Coronary artery (tissue), 2 donors: ENCODE measurements around the gene SLC18B1.
"Not testable (repeated sequence)": the region's sequence is repeated elsewhere in the genome, so short reads cannot be mapped to it uniquely, and the experiment has no call there.

Experiments used
- DNase-seq: peaks from one replicate; pipeline ENCODE4 v3.0.0-alpha.2; 2017; ENCODE audit warnings: low spot score
- H3K27ac ChIP-seq, 2 donors: fragments of 200-600 bp; sonication (generic); one replicate each; pipeline ENCODE4 v1.5.1; 2016 to 2019
- H3K4me3 ChIP-seq: fragments of 200-600 bp; sonication (generic); 2 replicates; pipeline ENCODE4 v1.5.1; 2016; ENCODE audit warnings: mild to moderate bottlenecking, moderate library complexity
- TF ChIP-seq, protein P1 (sequence below): fragments of 200-600 bp; sonication (generic); IDR thresholded peaks from one replicate; pipeline ENCODE4 v1.5.1; 2019; ENCODE audit warnings: antibody characterized with exemption

SLC18B1 gene

DNA sequence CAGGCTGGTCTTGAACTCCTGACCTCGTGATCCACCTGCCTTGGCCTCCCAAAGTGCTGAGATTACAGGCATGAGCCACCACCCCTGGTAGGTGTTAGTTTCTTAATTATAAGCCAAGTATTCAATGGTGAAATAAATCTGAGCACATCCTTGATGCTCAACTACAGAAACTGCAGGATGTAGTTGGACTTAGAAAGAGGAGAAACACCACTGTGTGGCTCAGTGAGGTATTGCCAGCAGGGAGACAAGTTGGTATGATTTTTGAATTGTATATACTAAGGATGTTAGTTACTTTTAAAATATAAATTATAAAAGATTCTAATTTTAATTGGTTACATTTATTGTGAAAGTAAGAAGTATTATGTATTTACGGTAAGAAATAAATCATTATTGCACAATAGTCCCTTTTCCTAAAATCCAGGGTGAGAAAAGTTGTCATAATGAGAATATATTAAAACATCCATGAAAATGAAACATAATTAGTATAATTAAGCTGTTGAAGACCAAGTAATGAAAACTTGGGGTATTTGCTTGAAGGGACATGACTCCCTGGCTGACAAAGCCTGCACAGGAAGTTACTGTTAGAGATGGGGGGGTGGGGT lies 17.6 kb downstream of the SLC18B1 start:
- TF ChIP-seq, protein P1, sequence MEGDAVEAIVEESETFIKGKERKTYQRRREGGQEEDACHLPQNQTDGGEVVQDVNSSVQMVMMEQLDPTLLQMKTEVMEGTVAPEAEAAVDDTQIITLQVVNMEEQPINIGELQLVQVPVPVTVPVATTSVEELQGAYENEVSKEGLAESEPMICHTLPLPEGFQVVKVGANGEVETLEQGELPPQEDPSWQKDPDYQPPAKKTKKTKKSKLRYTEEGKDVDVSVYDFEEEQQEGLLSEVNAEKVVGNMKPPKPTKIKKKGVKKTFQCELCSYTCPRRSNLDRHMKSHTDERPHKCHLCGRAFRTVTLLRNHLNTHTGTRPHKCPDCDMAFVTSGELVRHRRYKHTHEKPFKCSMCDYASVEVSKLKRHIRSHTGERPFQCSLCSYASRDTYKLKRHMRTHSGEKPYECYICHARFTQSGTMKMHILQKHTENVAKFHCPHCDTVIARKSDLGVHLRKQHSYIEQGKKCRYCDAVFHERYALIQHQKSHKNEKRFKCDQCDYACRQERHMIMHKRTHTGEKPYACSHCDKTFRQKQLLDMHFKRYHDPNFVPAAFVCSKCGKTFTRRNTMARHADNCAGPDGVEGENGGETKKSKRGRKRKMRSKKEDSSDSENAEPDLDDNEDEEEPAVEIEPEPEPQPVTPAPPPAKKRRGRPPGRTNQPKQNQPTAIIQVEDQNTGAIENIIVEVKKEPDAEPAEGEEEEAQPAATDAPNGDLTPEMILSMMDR = peak; percentile 35
- H3K4me3 ChIP-seq = no peak overlapping the region
- H3K27ac ChIP-seq = no peak overlapping the region
- DNase-seq = no peak

DNA sequence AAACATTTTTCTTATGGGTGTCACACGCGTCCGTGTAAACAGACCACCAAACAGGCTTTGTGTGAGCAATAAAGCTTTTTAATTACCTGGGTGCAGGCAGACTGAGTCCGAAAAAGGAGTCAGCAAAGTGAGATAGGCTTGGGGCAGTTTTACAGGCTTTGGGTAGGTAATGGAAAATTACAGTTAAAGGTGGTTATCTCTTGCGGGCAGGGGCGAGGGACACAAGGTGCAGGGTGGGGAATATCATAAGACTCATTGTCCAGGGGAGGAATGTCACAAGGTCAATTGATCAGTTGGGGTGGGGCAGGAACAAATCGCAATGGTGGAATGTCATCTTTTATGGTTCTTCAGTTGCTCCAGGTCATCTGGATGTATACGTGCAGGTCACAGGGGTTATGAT lies 20.6 kb downstream of the SLC18B1 start:
- not testable (repeated sequence) for H3K4me3 ChIP-seq, DNase-seq, H3K27ac ChIP-seq

DNA sequence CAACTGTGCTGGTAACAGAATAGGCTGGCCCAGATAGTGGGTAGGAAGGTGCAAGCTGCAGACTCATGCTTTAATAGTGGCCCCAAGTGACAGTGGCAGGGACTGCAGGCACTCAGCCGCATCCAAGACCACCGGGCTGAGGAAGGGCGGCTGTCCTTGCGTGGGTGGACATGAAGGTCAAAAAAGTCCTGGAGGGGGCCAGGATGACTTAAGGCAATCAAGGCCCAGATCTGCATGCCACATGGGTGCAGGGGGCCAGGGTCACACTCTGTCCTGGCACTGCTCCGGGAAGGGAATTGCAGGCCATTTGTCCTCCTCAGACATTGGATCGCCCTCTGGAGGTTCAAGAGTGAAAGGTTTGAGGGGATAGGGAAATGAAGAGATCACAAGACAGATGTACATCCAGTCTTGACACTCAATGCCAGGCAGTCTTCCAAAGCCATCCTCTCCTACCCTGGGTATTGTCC lies 30.4 kb downstream of the SLC18B1 start:
- TF ChIP-seq, protein P1 = no peak
- Histone ChIP-seq H3K27ac (no peak overlapping the region), H3K4me3 (no peak overlapping the region)
- no peak for DNase-seq

DNA sequence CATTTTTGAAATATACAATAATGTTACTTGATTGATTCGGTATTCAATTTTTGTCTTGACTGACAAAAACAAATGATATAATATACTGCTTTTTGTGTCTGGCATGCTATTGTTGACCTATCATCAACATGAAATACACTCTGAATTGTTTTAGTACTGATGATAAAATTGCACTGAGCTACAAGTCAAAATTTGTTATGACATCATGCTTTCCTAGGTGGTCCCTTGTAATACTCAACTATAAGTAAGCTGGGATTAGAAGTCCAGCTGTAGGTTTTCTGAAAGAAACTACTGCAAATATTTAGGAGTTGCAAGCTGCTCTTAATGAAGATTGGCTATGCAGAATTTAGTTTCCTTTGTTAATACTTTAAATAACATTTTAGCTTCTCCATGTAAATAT lies 32.9 kb downstream of the SLC18B1 start:
- TF ChIP-seq, protein P1 = no peak
- DNase-seq = no peak
- no peak overlapping the region for H3K27ac ChIP-seq
- H3K4me3 ChIP-seq = no peak overlapping the region

DNA sequence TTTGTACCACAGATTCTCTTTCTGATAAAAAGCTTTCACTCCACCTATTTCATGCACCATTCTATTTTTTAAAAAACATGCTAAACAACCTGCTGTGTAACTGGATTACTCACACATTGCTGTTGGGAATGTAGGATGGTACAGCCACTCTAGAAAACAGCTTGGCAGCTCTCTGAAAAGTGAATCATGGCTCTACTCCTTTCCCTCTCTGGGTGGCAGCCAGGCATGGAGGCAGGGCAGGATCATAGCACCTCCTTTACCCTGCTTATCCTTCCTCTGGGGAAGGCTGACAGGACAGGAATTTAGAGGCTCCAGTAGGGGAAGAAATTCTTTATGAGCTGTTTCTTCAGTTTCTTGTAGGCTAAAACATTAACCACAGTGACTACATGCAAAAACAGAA lies 34.1 kb downstream of the SLC18B1 start:
- H3K27ac ChIP-seq = no peak overlapping the region
- no peak overlapping the region for H3K4me3 ChIP-seq
- TF ChIP-seq, protein P1 = no peak
- no peak for DNase-seq

DNA sequence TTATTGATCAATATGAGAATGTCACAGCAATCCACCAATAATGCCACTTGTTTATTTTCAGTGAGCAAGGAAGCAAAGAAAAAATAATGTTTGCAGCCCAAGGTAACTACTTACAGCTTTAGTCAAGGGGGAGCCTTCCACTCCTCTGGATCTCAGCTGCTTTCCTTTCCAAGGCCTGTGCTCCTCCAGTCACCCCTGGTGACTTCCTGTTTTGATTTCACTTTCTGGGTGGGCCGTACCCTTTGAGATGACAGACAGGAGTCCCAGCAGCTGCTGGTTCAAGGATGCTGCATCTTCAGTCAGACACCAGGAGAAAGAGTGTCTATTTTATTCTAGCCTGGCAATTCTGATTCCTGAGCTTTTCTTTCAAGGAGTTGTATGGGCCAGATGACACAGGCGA lies 35.2 kb downstream of the SLC18B1 start:
- TF ChIP-seq, protein P1 = no peak
- H3K4me3 ChIP-seq = no peak overlapping the region

DNA sequence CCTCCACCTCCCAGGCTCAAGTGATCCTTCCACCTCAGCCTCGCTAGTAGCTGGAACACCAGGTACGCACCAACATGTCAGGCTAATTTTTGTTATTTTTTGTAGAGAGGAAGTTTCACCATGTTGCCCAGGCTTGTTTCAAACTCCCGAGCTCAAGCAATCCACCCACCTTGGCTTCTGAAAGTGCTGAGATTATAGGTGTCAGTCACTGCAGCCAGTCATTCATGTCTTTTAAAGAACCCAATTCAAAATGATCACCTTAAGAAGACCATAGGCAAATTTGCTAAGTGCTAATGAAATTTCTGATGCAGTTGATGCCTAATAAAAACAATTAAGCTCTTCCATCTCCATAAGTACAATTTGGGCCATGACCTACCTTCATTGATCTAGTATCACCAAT lies 38.2 kb downstream of the SLC18B1 start:
- Histone ChIP-seq H3K27ac (no peak overlapping the region), H3K4me3 (no peak overlapping the region)
- TF ChIP-seq, protein P1 = no peak
- no peak for DNase-seq

More for the DNA sequence above, 35.2 kb downstream of the SLC18B1 start:
- H3K27ac ChIP-seq = no peak overlapping the region
- DNase-seq = no peak
